Liver (tissue), 3 donors: Measurements from ENCODE around the gene CCSER2.

Source experiments
- ATF3 ChIP-seq: IDR thresholded peaks from 2 replicates; pipeline ENCODE4 v1.6.1; 2016; ENCODE audit warnings: antibody characterized with exemption
- CTCF ChIP-seq: fragments of 150-350 bp; IDR thresholded peaks from 2 replicates; pipeline ENCODE4 v1.5.1; 2017; ENCODE audit warnings: improper control_type of control experiment, low read depth, low read length; ENCODE audit not compliant: missing input control
- FOXA1 ChIP-seq: IDR thresholded peaks from 2 replicates; pipeline ENCODE4 v1.6.1; 2016; ENCODE audit warnings: antibody characterized with exemption
- JUND ChIP-seq, 2 donors: IDR thresholded peaks; 2 replicates each; pipeline ENCODE4 v1.6.1; 2016; ENCODE audit warnings: antibody characterized with exemption in 2 of 2
- MAX ChIP-seq: IDR thresholded peaks from 2 replicates; pipeline ENCODE4 v1.6.1; 2016; ENCODE audit warnings: antibody characterized with exemption
- NR2F2 ChIP-seq: IDR thresholded peaks from 2 replicates; pipeline ENCODE4 v1.6.1; 2016; ENCODE audit warnings: antibody characterized with exemption
- RAD21 ChIP-seq, 2 donors: IDR thresholded peaks; 2 replicates each; pipeline ENCODE4 v1.6.1; 2016; ENCODE audit warnings: antibody characterized with exemption in 2 of 2, mild to moderate bottlenecking in 2 of 2
- SP1 ChIP-seq: IDR thresholded peaks from 2 replicates; pipeline ENCODE4 v1.6.1; 2018; ENCODE audit warnings: antibody characterized with exemption, mild to moderate bottlenecking
- TAF1 ChIP-seq: conservative IDR thresholded peaks from 2 replicates; pipeline ENCODE4 v1.6.1; 2016; ENCODE audit warnings: antibody characterized with exemption, mild to moderate bottlenecking
- YY1 ChIP-seq: IDR thresholded peaks from 2 replicates; pipeline ENCODE4 v1.6.1; 2016; ENCODE audit warnings: antibody characterized with exemption, mild to moderate bottlenecking
- ZBTB33 ChIP-seq: IDR thresholded peaks from 2 replicates; pipeline ENCODE4 v1.6.1; 2016; ENCODE audit warnings: antibody characterized with exemption
- donor health status: healthy.
- donor health status: healthy.

- TF ChIP-seq CTCF = no peak
- TF ChIP-seq SP1 = no peak
- no peak for TF ChIP-seq NR2F2
- no peak for TF ChIP-seq JUND (IDR thresholded peaks at IDR 0.05)
- TF ChIP-seq RAD21 (IDR thresholded peaks at IDR 0.05) = no peak
- no peak for TF ChIP-seq TAF1
- TF ChIP-seq ATF3 = no peak
- no peak for TF ChIP-seq MAX
- no peak for TF ChIP-seq YY1
- TF ChIP-seq FOXA1 = no peak
- TF ChIP-seq ZBTB33 = no peak
Observed at GRCh38 chr10:84333864-84334451, 5.6 kb downstream of the CCSER2 start.
